Bronchial epithelial cell (primary cell): ENCODE data around the gene PLCH2. TPM values are rescaled to one million over a fixed set of nuclear protein-coding genes. Genes with fewer than 3 reads are reported as not detected.

Experiments
- DNase-seq: peaks from one replicate; pipeline ENCODE4 v3.0.0-alpha.2; 2010; ENCODE audit warnings: low read depth
- FAIRE-seq: peaks from 2 replicates; lab custom pipeline; 2011; peaks lifted over from hg19 to GRCh38; lab: Jason Lieb, UNC
- H3K27me3 ChIP-seq: 2 replicates; pipeline ENCODE4 v1.5.1; 2011; ENCODE audit warnings: low read length; ENCODE audit not compliant: control insufficient read depth, insufficient read depth
- H3K36me3 ChIP-seq: 2 replicates; pipeline ENCODE4 v1.5.1; 2011; ENCODE audit warnings: low read length; ENCODE audit not compliant: control insufficient read depth, insufficient read depth
- H3K4me3 ChIP-seq: 2 replicates; pipeline ENCODE4 v1.5.1; 2011; ENCODE audit warnings: mild to moderate bottlenecking, low read depth, low read length, control low read depth
- CTCF ChIP-seq: IDR thresholded peaks from 2 replicates; pipeline ENCODE4 v1.5.1; 2011; ENCODE audit warnings: mild to moderate bottlenecking, moderate library complexity, low read length, control low read depth, inconsistent platforms; ENCODE audit not compliant: insufficient read depth, severe bottlenecking
- total RNA-seq: library from RNA; depleted of rRNA; stranded (reverse); fragments of >200 nt; gene quantifications from 2 replicates; pipeline ENCODE4 v1.2.1, GENCODE V29; 2014

PLCH2 gene
- total RNA-seq, 1 donor from 2014 or later: 64.2 TPM

- Histone ChIP-seq H3K4me3 (no peak overlapping the region), H3K36me3 (peaks cover 38% of the 10 kb centered on the region), H3K27me3 (no peaks in the 10 kb centered on the region)
- DNase-seq (no peak), FAIRE-seq (no peak)
- no peak for TF ChIP-seq CTCF
Measured at GRCh38 chr1:2498648-2499047, 22.6 kb downstream of the PLCH2 start.

GRCh38 chr1:2499260-2499659 is 23.2 kb downstream of the PLCH2 start:
- Histone ChIP-seq H3K4me3 (no peak overlapping the region), H3K36me3 (peaks cover 39% of the 10 kb centered on the region), H3K27me3 (no peaks in the 10 kb centered on the region)
- FAIRE-seq (no peak), DNase-seq (no peak)
- TF ChIP-seq CTCF: no peak

GRCh38 chr1:2499986-2500596 is 24.0 kb downstream of the PLCH2 start:
- TF ChIP-seq CTCF: no peak
- Histone ChIP-seq H3K36me3 (peaks cover 37% of the 10 kb centered on the region), H3K4me3 (no peak overlapping the region), H3K27me3 (no peaks in the 10 kb centered on the region)
- no peak for DNase-seq
- FAIRE-seq: no peak

GRCh38 chr1:2501041-2501819 is 25.1 kb downstream of the PLCH2 start:
- H3K4me3 ChIP-seq: no peak overlapping the region
- peaks cover 32% of the 10 kb centered on the region for H3K36me3 ChIP-seq
- H3K27me3 ChIP-seq: no peaks in the 10 kb centered on the region
- no peak for TF ChIP-seq CTCF
- no peak for FAIRE-seq
- DNase-seq: no peak

- Histone ChIP-seq H3K36me3 (peaks cover 31% of the 10 kb centered on the region), H3K27me3 (no peaks in the 10 kb centered on the region), H3K4me3 (no peak overlapping the region)
- no peak for DNase-seq
- no peak for FAIRE-seq
- TF ChIP-seq CTCF: no peak
Measured at GRCh38 chr1:2501820-2502119, 25.7 kb downstream of the PLCH2 start.
